Thymus (tissue), 11 donors: Measurements from ENCODE around the gene GIPC2. TPM values are rescaled to one million over a fixed set of nuclear protein-coding genes. Genes with fewer than 3 reads are reported as not detected.

ENCODE experiments used
- DNase-seq, 9 donors: peaks; one replicate each; pipeline ENCODE4 v3.0.0-alpha.2; 2013; ENCODE audit warnings: low spot score in 9 of 9, low read depth in 6 of 9, missing footprints in 1 of 9
- H3K27ac ChIP-seq, 2 donors: one replicate each; pipeline ENCODE4 v1.5.1; 2013; ENCODE audit warnings: control low read depth in 1 of 2, low read depth in 1 of 2, low read length in 1 of 2, mild to moderate bottlenecking in 1 of 2, moderate library complexity in 1 of 2
- H3K27me3 ChIP-seq, 2 donors: one replicate each; pipeline ENCODE4 v1.5.1; 2013; ENCODE audit warnings: low read length in 1 of 2; ENCODE audit not compliant: control insufficient read depth in 2 of 2, insufficient read depth in 1 of 2
- H3K36me3 ChIP-seq, 2 donors: one replicate each; pipeline ENCODE4 v1.5.1; 2013; ENCODE audit warnings: low read length in 1 of 2, mild to moderate bottlenecking in 1 of 2, moderate library complexity in 1 of 2; ENCODE audit not compliant: control insufficient read depth in 2 of 2, insufficient read depth in 2 of 2
- H3K4me1 ChIP-seq, 2 donors: one replicate each; pipeline ENCODE4 v1.5.1; 2013; ENCODE audit warnings: low read length in 2 of 2; ENCODE audit not compliant: control insufficient read depth in 2 of 2, insufficient read depth in 2 of 2
- H3K4me3 ChIP-seq, 2 donors: one replicate each; pipeline ENCODE4 v1.5.1; 2013; ENCODE audit warnings: low read length in 2 of 2, control low read depth in 1 of 2, mild to moderate bottlenecking in 1 of 2
- H3K9me3 ChIP-seq, 2 donors: one replicate each; pipeline ENCODE4 v1.5.1; 2013; ENCODE audit warnings: low read length in 1 of 2, mild to moderate bottlenecking in 1 of 2; ENCODE audit not compliant: control insufficient read depth in 2 of 2, insufficient read depth in 1 of 2
- WGBS: extraction: QIAGEN DNeasy Blood & Tissue Kit; methylation state at CpG from one replicate; pipeline ENCODE4 v1.1.7; 2013; 5-methylcytosine and 5-hydroxymethylcytosine counted together
- polyA plus RNA-seq: library from polyadenylated mRNA; stranded (reverse); fragments of 200-250 nt; gene quantifications from one replicate; pipeline ENCODE4 v1.2.3, GENCODE V29; 2013
- total RNA-seq: library from RNA; stranded (reverse); fragments of 120-200 nt; gene quantifications from one replicate; pipeline ENCODE4 v1.2.4, GENCODE V29; 2013
- donor health status: healthy.

GIPC2 gene
- total and polyA plus RNA-seq, 2 donors: 0.28 to 1.3 TPM

DNA sequence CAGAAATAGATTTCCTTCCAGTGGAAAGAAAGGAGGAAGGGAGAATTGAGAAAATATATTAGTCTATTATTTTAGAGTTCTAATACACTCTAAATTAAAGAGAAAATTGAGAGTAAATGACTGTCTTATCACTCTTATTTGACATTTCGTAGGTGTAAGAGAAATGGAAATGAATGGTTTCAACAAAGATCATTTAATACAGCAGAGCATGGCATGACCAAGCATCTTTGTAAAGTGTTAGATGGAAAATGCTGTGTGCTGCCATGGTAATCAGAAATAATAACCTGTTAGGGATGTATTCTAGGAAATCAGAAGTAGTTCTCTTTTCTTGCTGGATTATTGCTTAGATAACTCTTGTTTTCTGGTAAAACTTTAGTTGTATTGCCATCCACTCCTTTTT is 90.9 kb downstream of the GIPC2 start:
- WGBS: 87% methylated on average over 1 of the region's 1 CpG
- H3K36me3 ChIP-seq: no peaks in the 10 kb centered on the region
- no peak for DNase-seq

DNA sequence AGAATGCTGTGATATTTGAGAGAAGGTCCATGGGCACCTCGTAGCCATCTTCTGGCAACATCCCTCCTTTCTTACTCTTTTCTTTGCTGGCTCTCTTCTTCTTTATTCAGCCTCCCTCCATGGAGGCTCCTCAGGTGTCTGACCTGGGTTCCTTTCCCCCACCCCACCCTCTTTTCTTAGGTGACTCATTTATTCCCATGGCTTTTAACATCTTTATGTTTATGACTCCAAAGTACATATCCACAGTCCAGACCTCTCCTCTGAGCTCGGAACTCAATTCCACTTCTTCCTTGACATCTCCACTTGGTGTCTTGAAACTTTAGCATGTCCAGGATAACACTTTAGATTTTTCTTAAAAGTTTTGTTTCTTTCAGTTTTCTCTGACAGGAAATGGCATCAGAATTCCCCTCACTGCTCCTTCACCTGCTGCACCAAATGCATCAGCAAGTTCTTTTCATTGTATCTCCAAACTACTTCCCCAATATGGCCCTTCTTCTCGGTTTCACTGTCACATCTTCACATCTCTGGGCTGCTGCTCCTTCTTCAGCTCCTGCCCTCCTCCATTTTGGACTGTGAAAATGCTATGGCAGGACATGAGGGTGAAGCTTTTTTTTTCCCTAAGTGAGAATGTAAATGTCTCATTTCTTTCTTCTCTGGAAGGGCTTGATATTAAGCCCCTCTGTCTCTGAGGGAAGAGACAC is 95.9 kb downstream of the GIPC2 start:
- WGBS: 93% methylated on average over 3 of the region's 3 CpGs
- Histone ChIP-seq H3K27ac (no peak overlapping the region), H3K27me3 (no peaks in the 10 kb centered on the region), H3K36me3 (no peaks in the 10 kb centered on the region), H3K4me3 (no peak overlapping the region), H3K9me3 (no peaks in the 10 kb centered on the region), H3K4me1 (peaks cover 0 to 4% of the 10 kb centered on the region in 2 donors)
- no peak for DNase-seq

More for the DNA sequence above, 90.9 kb downstream of the GIPC2 start:
- no peaks in the 10 kb centered on the region for H3K27me3 ChIP-seq
- H3K4me1 ChIP-seq: no peaks in the 10 kb centered on the region
- H3K4me3 ChIP-seq: no peak overlapping the region
- H3K9me3 ChIP-seq: no peaks in the 10 kb centered on the region
- H3K27ac ChIP-seq: no peak overlapping the region

DNA sequence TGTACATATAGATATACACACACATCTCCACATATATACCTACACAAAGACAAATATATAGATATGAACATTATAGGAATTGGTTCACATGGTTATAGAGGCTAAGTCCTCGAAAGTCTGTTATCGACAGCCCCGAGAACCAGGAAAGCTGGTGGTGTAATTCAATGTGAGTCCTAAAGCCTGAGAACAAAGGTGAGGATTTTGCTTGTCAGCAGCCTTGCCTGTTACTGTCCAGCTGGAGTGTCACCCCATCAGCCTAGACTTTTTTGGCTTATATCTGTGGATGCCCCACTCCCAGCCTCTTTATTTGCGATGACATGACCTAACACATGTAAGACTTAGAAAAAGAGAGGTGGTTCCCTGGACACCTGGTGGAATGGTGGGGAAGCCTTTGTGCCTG is 97.0 kb downstream of the GIPC2 start:
- WGBS: 95% methylated on average over 4 of the region's 4 CpGs
- Histone ChIP-seq H3K9me3 (no peaks in the 10 kb centered on the region), H3K4me3 (no peak overlapping the region), H3K4me1 (peaks cover 0 to 4% of the 10 kb centered on the region in 2 donors), H3K27ac (no peak overlapping the region), H3K27me3 (no peaks in the 10 kb centered on the region), H3K36me3 (no peaks in the 10 kb centered on the region)
- no peak for DNase-seq

DNA sequence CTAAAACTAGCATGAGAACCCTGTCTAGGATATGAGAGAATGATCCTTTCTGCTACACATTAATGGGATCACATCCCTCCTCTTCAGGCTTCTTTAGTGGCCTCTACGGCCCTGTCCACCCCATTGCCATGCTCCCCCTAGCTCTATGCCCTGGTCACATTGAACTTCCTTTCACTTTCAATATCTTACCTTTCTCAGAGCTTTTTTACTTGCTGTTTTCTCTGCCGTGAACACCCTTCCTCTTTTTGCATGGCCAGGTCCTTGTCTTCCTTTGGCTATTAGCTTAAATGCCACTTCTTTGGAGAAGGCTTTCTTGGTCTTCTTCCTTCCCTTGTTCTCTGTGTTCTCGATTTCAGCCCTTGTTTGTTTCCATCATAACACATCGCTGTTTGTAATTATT is 97.4 kb downstream of the GIPC2 start:
- Histone ChIP-seq H3K4me3 (no peak overlapping the region), H3K27me3 (no peaks in the 10 kb centered on the region), H3K36me3 (no peaks in the 10 kb centered on the region), H3K27ac (no peak overlapping the region), H3K9me3 (no peaks in the 10 kb centered on the region), H3K4me1 (peaks cover 0 to 4% of the 10 kb centered on the region in 2 donors)
- DNase-seq: peak in 1 of 9 donors; percentile 11
- 40% methylated on average over 4 of the region's 4 CpGs for WGBS

DNA sequence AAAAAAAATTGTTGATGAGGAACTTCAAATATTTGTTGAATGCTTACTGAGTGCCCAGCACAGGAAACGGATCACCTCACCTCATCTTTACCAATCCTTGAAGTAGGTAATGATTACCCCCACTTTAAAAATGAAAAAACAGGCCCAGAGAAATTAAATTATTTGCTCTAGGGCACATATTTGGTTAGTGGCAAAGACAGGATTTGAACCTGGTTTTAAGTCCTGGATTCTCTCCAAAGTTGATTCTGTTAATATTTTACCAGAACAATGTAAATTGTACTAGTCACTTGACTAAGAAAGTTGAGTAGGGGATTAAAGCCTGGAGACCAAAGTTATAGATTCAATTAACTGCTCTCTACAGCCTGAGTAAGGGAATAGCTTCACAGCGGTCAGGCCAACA is 97.9 kb downstream of the GIPC2 start:
- H3K27ac ChIP-seq: no peak overlapping the region
- 99% methylated on average over 2 of the region's 2 CpGs for WGBS
- H3K4me3 ChIP-seq: no peak overlapping the region
- H3K9me3 ChIP-seq: no peaks in the 10 kb centered on the region
- peaks cover 0 to 4% of the 10 kb centered on the region in 2 donors for H3K4me1 ChIP-seq
- no peaks in the 10 kb centered on the region for H3K36me3 ChIP-seq
- no peak for DNase-seq
- no peaks in the 10 kb centered on the region for H3K27me3 ChIP-seq

DNA sequence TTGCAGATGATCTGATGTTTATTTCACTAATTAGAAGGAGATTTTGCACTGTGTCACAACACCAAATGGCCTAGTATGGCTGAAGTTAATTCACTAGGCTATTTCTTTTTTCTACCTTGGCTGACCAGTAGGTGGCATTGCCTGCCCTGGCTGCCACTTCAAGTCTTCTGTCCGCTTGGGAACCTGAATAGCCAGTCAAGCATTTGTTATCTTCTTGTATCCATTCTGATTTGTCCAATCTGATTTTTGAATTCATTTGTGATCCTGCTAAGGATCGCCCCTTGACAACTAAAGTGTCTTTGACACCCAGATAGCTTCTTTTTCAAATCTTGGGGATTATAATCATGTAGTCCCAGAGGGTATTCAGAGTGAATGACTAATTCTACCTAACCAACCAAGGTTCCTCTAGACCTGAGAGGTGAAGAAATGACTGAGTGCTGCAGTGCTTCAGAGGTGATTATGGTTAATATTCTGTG is 99.4 kb downstream of the GIPC2 start:
- WGBS: 57% methylated on average over 2 of the region's 2 CpGs
- Histone ChIP-seq H3K4me3 (no peak overlapping the region), H3K36me3 (no peaks in the 10 kb centered on the region), H3K27ac (no peak overlapping the region), H3K9me3 (no peaks in the 10 kb centered on the region), H3K4me1 (peaks cover 0 to 4% of the 10 kb centered on the region in 2 donors), H3K27me3 (no peaks in the 10 kb centered on the region)
- peak in 5 of 9 donors; percentile 8 to 50 (median 22) for DNase-seq

DNA sequence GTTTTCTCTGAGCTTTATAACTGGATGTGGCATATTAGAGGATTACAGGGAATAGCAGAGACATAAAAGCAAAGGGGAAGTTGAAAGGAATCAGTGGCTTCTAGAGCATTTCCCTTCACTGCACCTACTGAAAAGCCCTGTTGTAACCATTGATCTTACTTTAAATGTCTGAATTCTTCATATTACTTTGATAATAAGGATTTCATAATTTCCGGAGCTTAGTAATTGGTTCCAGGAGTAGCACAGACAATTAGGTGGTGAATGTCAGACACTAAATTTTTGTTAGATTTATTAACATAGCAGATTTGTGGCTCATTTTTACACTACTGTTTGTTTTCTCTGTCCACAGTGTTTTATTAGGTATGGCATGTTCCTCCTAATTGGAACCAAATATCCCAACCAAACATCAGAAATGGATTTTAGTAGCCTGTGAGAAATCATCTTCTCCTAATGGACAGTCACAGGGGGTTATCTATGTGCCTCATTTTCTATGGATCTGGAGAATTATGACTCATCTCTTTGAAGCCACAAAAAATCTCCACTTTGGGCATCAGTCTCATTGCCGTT is 100.5 kb downstream of the GIPC2 start:
- Histone ChIP-seq H3K9me3 (no peaks in the 10 kb centered on the region), H3K36me3 (no peaks in the 10 kb centered on the region), H3K4me3 (no peak overlapping the region), H3K27ac (no peak overlapping the region), H3K4me1 (peaks cover 0 to 4% of the 10 kb centered on the region in 2 donors), H3K27me3 (no peaks in the 10 kb centered on the region)
- 96% methylated on average over 2 of the region's 2 CpGs for WGBS
- DNase-seq: no peak

DNA sequence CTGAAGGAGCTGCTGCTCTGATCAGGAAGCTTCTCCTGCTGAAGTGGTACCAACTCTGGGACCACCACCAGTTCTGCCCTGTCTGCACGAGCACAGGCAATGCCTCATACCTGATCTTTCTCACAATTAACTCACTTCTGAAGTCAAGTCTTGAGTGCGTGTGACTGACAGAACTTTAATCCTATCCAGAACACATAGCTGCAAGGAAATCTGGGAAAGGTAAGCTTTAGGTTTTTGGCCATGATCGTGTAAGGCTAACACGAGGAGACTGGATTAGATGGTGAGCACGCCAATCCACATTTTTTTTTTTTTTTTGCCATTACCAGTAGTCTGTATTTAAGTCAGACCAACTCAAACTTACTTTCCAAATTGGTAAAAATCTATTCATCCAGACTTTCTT is 101.3 kb downstream of the GIPC2 start:
- no peak overlapping the region for H3K27ac ChIP-seq
- no peak for DNase-seq
- WGBS: 92% methylated on average over 5 of the region's 5 CpGs
- peaks cover 0 to 4% of the 10 kb centered on the region in 2 donors for H3K4me1 ChIP-seq
- H3K27me3 ChIP-seq: no peaks in the 10 kb centered on the region
- H3K9me3 ChIP-seq: no peaks in the 10 kb centered on the region
- H3K36me3 ChIP-seq: no peaks in the 10 kb centered on the region
- H3K4me3 ChIP-seq: no peak overlapping the region

DNA sequence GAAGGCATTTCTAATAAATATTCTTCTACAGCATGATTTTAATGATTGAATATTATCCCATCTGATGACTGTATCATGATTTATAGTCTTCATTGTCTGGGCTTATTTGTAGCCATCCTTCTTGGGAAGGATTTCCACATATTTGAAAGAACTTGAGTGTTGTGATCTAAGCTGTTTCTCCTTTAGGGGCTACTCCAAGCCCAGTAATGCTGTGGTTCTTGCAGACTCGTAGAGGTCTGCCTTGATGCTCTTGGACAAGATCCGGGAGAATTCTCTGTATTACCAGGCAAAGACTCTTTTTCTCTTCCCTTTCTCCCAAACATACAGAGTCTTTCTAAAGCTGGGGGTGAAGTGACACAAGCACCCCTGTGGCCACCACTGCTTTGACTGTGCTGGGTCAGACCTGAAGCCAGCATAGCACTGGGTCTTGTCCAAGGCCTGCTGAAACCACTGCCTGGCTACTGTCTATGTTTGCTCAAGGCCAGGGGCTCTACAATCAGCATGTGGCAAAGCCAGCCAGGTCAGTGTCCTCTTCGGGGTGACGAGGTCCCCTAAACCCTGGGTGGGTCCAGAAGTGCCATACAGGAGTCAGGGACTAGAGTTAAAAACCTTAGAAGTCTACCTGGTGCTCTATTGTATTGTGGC is 107.4 kb downstream of the GIPC2 start:
- 80% methylated on average over 4 of the region's 4 CpGs for WGBS
- no peak for DNase-seq
- Histone ChIP-seq H3K36me3 (no peaks in the 10 kb centered on the region), H3K4me3 (no peak overlapping the region), H3K27ac (no peak overlapping the region), H3K9me3 (no peaks in the 10 kb centered on the region), H3K4me1 (peaks cover 0 to 5% of the 10 kb centered on the region in 2 donors), H3K27me3 (no peaks in the 10 kb centered on the region)
